Measurements from ENCODE around the gene CFAP77. TPM values are rescaled to one million over a fixed set of nuclear protein-coding genes. Genes with fewer than 3 reads are reported as not detected.

CFAP77 gene
- polyA plus RNA-seq, 1 of the 3 experiments (the other 2 are of a cell fraction), result 1.1 TPM

DNA sequence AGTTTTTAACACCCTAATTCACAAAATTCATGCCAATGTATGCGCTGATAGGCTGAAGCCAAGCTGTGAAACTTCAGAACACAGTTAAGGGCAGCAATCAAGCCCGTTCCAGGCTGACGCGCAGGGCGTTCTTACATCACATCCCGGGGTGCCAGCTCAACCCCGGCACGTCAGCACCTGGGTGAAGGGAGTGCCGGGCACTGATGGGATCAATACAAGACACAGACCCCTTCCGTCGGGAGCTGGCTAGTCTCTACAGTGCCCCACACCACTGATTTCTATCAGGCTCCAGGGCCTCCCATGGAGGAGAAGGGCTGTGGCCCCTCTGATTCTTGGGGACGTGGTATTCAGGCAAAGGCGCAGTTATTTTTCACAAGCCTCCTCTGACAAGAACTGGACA lies 184.4 kb downstream of the CFAP77 start:
- H4K20me1 ChIP-seq (ENCODE audit: insufficient read depth), result peaks cover 12% of the 10 kb centered on the region; the same call in 1 of the 2 replicates
- H3K4me3 ChIP-seq (ENCODE audit: low read depth in 2 of 2, low read length in 1 of 2), result no peak overlapping the region
- TF ChIP-seq RFX5 (IDR thresholded peaks at IDR 0.05; ENCODE audit: low read length), result no peak
- TF ChIP-seq ELF1 (IDR thresholded peaks at IDR 0.05), result no peak
- no peak for TF ChIP-seq GABPA (IDR thresholded peaks at IDR 0.05; ENCODE audit: low read depth)
- TF ChIP-seq CHD2 (IDR thresholded peaks at IDR 0.05; ENCODE audit: low read length, partially characterized antibody), result no peak
- no peak for TF ChIP-seq IRF3 (IDR thresholded peaks at IDR 0.05; ENCODE audit: low read depth, low read length)
- TF ChIP-seq YY1 (IDR thresholded peaks at IDR 0.05; ENCODE audit: low read depth), result no peak
- TF ChIP-seq TAF1 (IDR thresholded peaks at IDR 0.05; ENCODE audit: borderline replicate concordance, low read depth, low read length), result no peak
- TF ChIP-seq GATA2 (CRISPR knock-in tag; IDR thresholded peaks at IDR 0.05), result no peak
- no peak for TF ChIP-seq CTCF (IDR thresholded peaks at IDR 0.05)
- TF ChIP-seq TEAD4 (IDR thresholded peaks at IDR 0.05; ENCODE audit: borderline replicate concordance, insufficient read depth), result no peak
- TF ChIP-seq SIN3A (IDR thresholded peaks at IDR 0.05; ENCODE audit: borderline replicate concordance, low read depth, low read length), result no peak
- no peak for TF ChIP-seq RCOR1 (IDR thresholded peaks at IDR 0.05; ENCODE audit: low read length)
- TF ChIP-seq, protein P1, sequence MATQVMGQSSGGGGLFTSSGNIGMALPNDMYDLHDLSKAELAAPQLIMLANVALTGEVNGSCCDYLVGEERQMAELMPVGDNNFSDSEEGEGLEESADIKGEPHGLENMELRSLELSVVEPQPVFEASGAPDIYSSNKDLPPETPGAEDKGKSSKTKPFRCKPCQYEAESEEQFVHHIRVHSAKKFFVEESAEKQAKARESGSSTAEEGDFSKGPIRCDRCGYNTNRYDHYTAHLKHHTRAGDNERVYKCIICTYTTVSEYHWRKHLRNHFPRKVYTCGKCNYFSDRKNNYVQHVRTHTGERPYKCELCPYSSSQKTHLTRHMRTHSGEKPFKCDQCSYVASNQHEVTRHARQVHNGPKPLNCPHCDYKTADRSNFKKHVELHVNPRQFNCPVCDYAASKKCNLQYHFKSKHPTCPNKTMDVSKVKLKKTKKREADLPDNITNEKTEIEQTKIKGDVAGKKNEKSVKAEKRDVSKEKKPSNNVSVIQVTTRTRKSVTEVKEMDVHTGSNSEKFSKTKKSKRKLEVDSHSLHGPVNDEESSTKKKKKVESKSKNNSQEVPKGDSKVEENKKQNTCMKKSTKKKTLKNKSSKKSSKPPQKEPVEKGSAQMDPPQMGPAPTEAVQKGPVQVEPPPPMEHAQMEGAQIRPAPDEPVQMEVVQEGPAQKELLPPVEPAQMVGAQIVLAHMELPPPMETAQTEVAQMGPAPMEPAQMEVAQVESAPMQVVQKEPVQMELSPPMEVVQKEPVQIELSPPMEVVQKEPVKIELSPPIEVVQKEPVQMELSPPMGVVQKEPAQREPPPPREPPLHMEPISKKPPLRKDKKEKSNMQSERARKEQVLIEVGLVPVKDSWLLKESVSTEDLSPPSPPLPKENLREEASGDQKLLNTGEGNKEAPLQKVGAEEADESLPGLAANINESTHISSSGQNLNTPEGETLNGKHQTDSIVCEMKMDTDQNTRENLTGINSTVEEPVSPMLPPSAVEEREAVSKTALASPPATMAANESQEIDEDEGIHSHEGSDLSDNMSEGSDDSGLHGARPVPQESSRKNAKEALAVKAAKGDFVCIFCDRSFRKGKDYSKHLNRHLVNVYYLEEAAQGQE (IDR thresholded peaks at IDR 0.05; ENCODE audit: low read depth, low read length), result no peak
- no peak for TF ChIP-seq SMC3 (IDR thresholded peaks at IDR 0.05; ENCODE audit: low read depth, low read length)
- no peak for TF ChIP-seq EP300 (IDR thresholded peaks at IDR 0.05; ENCODE audit: borderline replicate concordance in 1 of 2, low read depth in 1 of 2, low read length in 1 of 2)
- H2AFZ ChIP-seq (ENCODE audit: low read depth), result no peak overlapping the region
- ChIA-PET CTCF (interaction anchor here (1.6 kb wide), 1 partner anchor 20 kb away, joined by 3 read pairs; no protein-coding TSS in a partner anchor), POLR2A (no interaction called here)
- no peaks in the 10 kb centered on the region for H3K9me3 ChIP-seq
- H3K4me2 ChIP-seq, result no peak overlapping the region
- no peak overlapping the region for H3K9ac ChIP-seq
- H3K9me2 ChIP-seq, result no peaks in the 10 kb centered on the region
- H3F3A ChIP-seq (replicated peaks; ENCODE audit: insufficient read depth), result peaks cover 3% of the 10 kb centered on the region
- no peaks in the 10 kb centered on the region; a peak in 1 of 4 replicates for H3K4me1 ChIP-seq (ENCODE audit: control insufficient read depth in 1 of 2, insufficient read depth in 2 of 2, low read depth in 1 of 2, low read length in 1 of 2)
- no peak for DNase-seq
- peaks cover 14% of the 10 kb centered on the region; the same call in 1 of the 2 replicates for H3K27me3 ChIP-seq (ENCODE audit: insufficient read depth)
- no peak overlapping the region for H3K27ac ChIP-seq (ENCODE audit: low read depth in 2 of 2, low read length in 1 of 2)
- peaks cover 0 to 56% of the 10 kb centered on the region in 2 experiments for H3K36me3 ChIP-seq (replicated peaks in 1 of 2; ENCODE audit: control insufficient read depth in 1 of 2, insufficient read depth in 2 of 2, low read length in 1 of 2)
- 93% methylated on average over 11 of the region's 13 CpGs for WGBS (ENCODE audit: low lambda C conversion rate)
- H3K79me2 ChIP-seq (ENCODE audit: insufficient read depth), result no peaks in the 10 kb centered on the region
